ENCODE data around the gene ROCK1.

The ROCK1 gene

DNA sequence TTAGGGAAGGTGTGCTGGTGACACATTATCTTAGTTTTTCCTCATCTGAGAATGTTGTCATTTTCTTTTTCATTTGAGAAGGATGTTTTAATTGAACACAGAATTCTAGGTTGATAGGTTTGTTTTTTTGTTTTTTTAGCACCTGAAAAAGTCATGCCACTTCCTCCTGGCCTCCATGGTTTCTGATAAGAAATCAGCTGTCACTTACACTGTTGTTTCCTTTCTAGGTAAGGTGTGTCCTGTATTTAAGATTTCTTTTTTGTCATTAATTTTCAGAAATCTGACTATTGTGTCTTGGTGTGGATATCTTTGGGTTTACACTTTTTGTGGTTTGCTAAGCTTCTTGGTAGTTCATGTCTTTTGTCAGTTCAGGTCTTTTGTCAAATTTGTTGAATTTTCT is 99.3 kb downstream of the ROCK1 start:
- DNase-seq (ENCODE audit: low read depth): no peak
- TF ChIP-seq POLR2A (IDR thresholded peaks at IDR 0.05; ENCODE audit: extremely low read depth, insufficient read length) (no peak), MYC (IDR thresholded peaks at IDR 0.05; ENCODE audit: low read depth, low read length) (no peak)
- TF ChIP-seq, protein P1, sequence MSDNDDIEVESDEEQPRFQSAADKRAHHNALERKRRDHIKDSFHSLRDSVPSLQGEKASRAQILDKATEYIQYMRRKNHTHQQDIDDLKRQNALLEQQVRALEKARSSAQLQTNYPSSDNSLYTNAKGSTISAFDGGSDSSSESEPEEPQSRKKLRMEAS (IDR thresholded peaks at IDR 0.05; ENCODE audit: low read depth, low read length): no peak
- TF ChIP-seq, protein P2, sequence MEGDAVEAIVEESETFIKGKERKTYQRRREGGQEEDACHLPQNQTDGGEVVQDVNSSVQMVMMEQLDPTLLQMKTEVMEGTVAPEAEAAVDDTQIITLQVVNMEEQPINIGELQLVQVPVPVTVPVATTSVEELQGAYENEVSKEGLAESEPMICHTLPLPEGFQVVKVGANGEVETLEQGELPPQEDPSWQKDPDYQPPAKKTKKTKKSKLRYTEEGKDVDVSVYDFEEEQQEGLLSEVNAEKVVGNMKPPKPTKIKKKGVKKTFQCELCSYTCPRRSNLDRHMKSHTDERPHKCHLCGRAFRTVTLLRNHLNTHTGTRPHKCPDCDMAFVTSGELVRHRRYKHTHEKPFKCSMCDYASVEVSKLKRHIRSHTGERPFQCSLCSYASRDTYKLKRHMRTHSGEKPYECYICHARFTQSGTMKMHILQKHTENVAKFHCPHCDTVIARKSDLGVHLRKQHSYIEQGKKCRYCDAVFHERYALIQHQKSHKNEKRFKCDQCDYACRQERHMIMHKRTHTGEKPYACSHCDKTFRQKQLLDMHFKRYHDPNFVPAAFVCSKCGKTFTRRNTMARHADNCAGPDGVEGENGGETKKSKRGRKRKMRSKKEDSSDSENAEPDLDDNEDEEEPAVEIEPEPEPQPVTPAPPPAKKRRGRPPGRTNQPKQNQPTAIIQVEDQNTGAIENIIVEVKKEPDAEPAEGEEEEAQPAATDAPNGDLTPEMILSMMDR (IDR thresholded peaks at IDR 0.05; ENCODE audit: low read depth, low read length): no peak
- no peak overlapping the region for H3K4me3 ChIP-seq (ENCODE audit: low read depth, low read length)

DNA sequence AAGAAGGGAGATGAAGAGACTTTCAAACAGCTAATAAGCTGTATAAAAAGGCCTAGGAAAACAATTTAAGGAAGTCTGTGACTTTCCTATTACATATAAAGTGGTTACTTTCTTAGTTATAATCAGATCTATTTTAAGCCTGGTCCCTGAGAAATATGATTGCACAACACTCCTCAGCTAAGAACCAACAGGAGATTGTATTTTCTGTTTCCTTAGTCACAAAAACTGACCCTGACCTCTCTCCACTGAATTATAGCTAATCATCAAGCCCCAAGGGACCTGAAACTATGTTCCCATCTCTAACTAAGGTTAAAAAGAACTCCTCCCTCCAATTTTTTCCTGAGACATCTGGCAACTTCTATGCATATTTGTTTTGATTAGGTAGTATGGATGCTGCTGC is 106.9 kb downstream of the ROCK1 start:
- TF ChIP-seq POLR2A (IDR thresholded peaks at IDR 0.05; ENCODE audit: extremely low read depth, insufficient read length) (no peak), MYC (IDR thresholded peaks at IDR 0.05; ENCODE audit: low read depth, low read length) (no peak)
- TF ChIP-seq, protein P2 (IDR thresholded peaks at IDR 0.05; ENCODE audit: low read depth, low read length): no peak
- TF ChIP-seq, protein P1 (IDR thresholded peaks at IDR 0.05; ENCODE audit: low read depth, low read length): no peak
- H3K4me3 ChIP-seq (ENCODE audit: low read depth, low read length): no peak overlapping the region
- peak; percentile 80 for DNase-seq (ENCODE audit: low read depth)

DNA sequence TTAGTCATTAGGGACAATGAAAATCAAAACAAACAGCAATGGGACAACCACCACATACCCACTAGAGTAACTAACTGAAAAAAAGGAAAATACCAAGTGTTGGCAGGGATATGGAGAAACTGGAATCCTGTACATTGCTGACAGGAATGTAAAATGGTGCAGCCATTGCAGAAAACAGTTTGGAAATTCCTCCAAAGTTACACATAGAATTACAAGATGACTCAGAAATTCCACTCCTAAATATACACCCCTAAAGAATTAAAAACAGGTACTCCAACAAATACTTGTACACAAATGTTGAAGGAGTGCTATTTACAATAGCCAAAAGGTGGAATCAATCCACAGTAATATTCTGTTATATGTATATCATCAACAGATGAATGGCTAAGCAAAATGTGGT is 110.9 kb downstream of the ROCK1 start:
- H3K4me3 ChIP-seq (ENCODE audit: low read depth, low read length): no peak overlapping the region
- TF ChIP-seq POLR2A (IDR thresholded peaks at IDR 0.05; ENCODE audit: extremely low read depth, insufficient read length) (no peak), MYC (IDR thresholded peaks at IDR 0.05; ENCODE audit: low read depth, low read length) (no peak)
- TF ChIP-seq, protein P1 (IDR thresholded peaks at IDR 0.05; ENCODE audit: low read depth, low read length): no peak
- TF ChIP-seq, protein P2 (IDR thresholded peaks at IDR 0.05; ENCODE audit: low read depth, low read length): no peak
- DNase-seq (ENCODE audit: low read depth): no peak

DNA sequence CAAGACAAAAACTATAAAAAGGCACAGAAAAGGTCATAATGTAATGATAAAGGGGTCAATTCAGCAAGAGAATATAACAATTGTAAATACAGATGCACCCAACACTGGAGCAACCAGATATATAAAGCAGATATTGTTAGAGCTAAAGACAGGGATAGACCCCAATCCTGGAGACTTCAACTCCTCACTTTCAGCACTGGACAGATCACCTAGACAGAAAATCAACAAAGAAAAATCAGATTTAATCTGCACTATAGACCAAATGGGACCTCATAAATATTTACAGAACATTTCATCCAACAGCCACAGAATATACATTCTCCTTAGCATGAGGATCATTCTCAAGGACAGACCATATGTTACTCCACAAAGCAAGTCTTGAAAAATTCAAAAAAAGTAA is 114.2 kb downstream of the ROCK1 start:
- H3K4me3 ChIP-seq (ENCODE audit: low read depth, low read length): no peak overlapping the region
- TF ChIP-seq MYC (IDR thresholded peaks at IDR 0.05; ENCODE audit: low read depth, low read length) (no peak), POLR2A (IDR thresholded peaks at IDR 0.05; ENCODE audit: extremely low read depth, insufficient read length) (no peak)
- TF ChIP-seq, protein P1 (IDR thresholded peaks at IDR 0.05; ENCODE audit: low read depth, low read length): no peak
- TF ChIP-seq, protein P2 (IDR thresholded peaks at IDR 0.05; ENCODE audit: low read depth, low read length): no peak
- DNase-seq (ENCODE audit: low read depth): no peak

DNA sequence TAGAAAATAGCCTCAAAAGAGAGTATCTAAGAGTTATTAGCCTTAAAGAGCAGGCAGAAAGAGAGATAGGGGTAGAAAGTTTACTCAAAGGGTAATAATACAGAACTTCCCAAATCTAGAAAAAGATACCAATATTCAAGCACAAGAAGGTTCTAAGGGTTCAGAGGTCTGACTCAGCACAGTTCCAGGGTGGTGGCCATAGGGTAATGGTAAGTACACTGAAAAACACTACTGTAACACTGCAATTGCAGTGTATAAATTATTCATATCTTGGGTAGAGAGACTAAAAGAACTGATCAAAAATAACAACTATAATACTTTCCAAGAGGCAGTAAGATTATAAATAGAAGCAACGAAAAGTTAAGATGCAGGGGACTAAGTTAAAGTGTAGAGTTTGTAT is 115.2 kb downstream of the ROCK1 start:
- no peak for DNase-seq (ENCODE audit: low read depth)
- TF ChIP-seq MYC (IDR thresholded peaks at IDR 0.05; ENCODE audit: low read depth, low read length) (no peak), POLR2A (IDR thresholded peaks at IDR 0.05; ENCODE audit: extremely low read depth, insufficient read length) (no peak)
- TF ChIP-seq, protein P2 (IDR thresholded peaks at IDR 0.05; ENCODE audit: low read depth, low read length): no peak
- TF ChIP-seq, protein P1 (IDR thresholded peaks at IDR 0.05; ENCODE audit: low read depth, low read length): no peak
- no peak overlapping the region for H3K4me3 ChIP-seq (ENCODE audit: low read depth, low read length)

DNA sequence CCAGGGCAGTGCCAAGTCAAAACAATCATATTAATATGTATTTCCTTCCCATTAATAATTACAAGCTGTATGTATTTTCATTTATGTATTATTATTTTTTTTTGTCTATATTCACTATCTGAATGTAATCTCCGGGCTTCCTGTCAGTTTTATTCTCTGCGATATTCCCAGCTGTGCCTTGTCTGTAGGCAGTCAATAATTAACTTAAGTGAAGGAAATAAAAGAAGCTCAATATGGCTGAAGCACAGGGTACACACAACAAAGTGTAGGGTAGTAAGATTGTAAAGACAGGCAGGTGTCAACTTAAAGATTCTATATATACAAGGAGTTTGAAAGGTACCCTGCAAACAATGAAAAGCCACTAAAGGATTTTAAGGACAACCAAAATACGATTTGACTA is 122.9 kb downstream of the ROCK1 start:
- TF ChIP-seq POLR2A (IDR thresholded peaks at IDR 0.05; ENCODE audit: extremely low read depth, insufficient read length) (no peak), MYC (IDR thresholded peaks at IDR 0.05; ENCODE audit: low read depth, low read length) (no peak)
- TF ChIP-seq, protein P1 (IDR thresholded peaks at IDR 0.05; ENCODE audit: low read depth, low read length): no peak
- TF ChIP-seq, protein P2 (IDR thresholded peaks at IDR 0.05; ENCODE audit: low read depth, low read length): no peak
- no peak for DNase-seq (ENCODE audit: low read depth)
- H3K4me3 ChIP-seq (ENCODE audit: low read depth, low read length): no peak overlapping the region
